ENCODE data around the gene LPIN1.

LPIN1 gene

GRCh38 chr2:11746807-11747459 is 501 bp downstream of the LPIN1 start:
- Mint-ChIP-seq H3K9me3 (no peaks in the 10 kb centered on the region), H3K4me1 (peaks cover 87% of the 10 kb centered on the region), H3K27ac (peak overlapping the region; percentile 93), H3K36me3 (peaks cover 14% of the 10 kb centered on the region), H3K4me3 (peak overlapping the region; percentile 93)
- DNase-seq (ENCODE audit: low spot score in 2 of 2), result peak in 1 of 2 donors; percentile 63
- ATAC-seq, result peak; percentile 52

GRCh38 chr2:11748018-11748860 is 1.8 kb downstream of the LPIN1 start:
- peak overlapping the region; percentile 93 for H3K27ac Mint-ChIP-seq
- peaks cover 86% of the 10 kb centered on the region for H3K4me1 Mint-ChIP-seq
- H3K36me3 Mint-ChIP-seq, result peaks cover 14% of the 10 kb centered on the region
- no peaks in the 10 kb centered on the region for H3K9me3 Mint-ChIP-seq
- peak overlapping the region; percentile 93 for H3K4me3 Mint-ChIP-seq
- DNase-seq (ENCODE audit: low spot score in 2 of 2) (no peak), ATAC-seq (no peak)

GRCh38 chr2:11748861-11749645 is 2.6 kb downstream of the LPIN1 start:
- peak overlapping the region; percentile 93 for H3K27ac Mint-ChIP-seq
- H3K36me3 Mint-ChIP-seq, result peaks cover 14% of the 10 kb centered on the region
- H3K9me3 Mint-ChIP-seq, result no peaks in the 10 kb centered on the region
- ATAC-seq, result no peak
- H3K4me3 Mint-ChIP-seq, result peak overlapping the region; percentile 93
- DNase-seq (ENCODE audit: low spot score in 2 of 2), result no peak
- H3K4me1 Mint-ChIP-seq, result peaks cover 86% of the 10 kb centered on the region

GRCh38 chr2:11749646-11750349 is 3.4 kb downstream of the LPIN1 start:
- Mint-ChIP-seq H3K9me3 (no peaks in the 10 kb centered on the region), H3K27ac (peak overlapping the region; percentile 93), H3K36me3 (peaks cover 14% of the 10 kb centered on the region), H3K4me3 (peak overlapping the region; percentile 93), H3K4me1 (peaks cover 86% of the 10 kb centered on the region)
- DNase-seq (ENCODE audit: low spot score in 2 of 2), result peak in 1 of 2 donors; percentile 57
- no peak for ATAC-seq

GRCh38 chr2:11750422-11750821 is 4.0 kb downstream of the LPIN1 start:
- peak overlapping the region; percentile 93 for H3K27ac Mint-ChIP-seq
- peak overlapping the region; percentile 93 for H3K4me3 Mint-ChIP-seq
- H3K4me1 Mint-ChIP-seq, result peaks cover 86% of the 10 kb centered on the region
- H3K9me3 Mint-ChIP-seq, result no peaks in the 10 kb centered on the region
- peaks cover 9% of the 10 kb centered on the region for H3K36me3 Mint-ChIP-seq
- peak in 1 of 2 donors; percentile 68 for DNase-seq (ENCODE audit: low spot score in 2 of 2)
- ATAC-seq, result peak; percentile 66

GRCh38 chr2:11750917-11751316 is 4.5 kb downstream of the LPIN1 start:
- Mint-ChIP-seq H3K36me3 (peaks cover 9% of the 10 kb centered on the region), H3K4me3 (peak overlapping the region; percentile 93), H3K9me3 (no peaks in the 10 kb centered on the region), H3K4me1 (peaks cover 86% of the 10 kb centered on the region), H3K27ac (peak overlapping the region; percentile 93)
- ATAC-seq (peak; percentile 42), DNase-seq (ENCODE audit: low spot score in 2 of 2) (no peak)

- DNase-seq (ENCODE audit: low spot score in 2 of 2) (no peak), ATAC-seq (no peak)
- no peaks in the 10 kb centered on the region for H3K36me3 Mint-ChIP-seq
- peak overlapping the region; percentile 76 for H3K4me3 Mint-ChIP-seq
- no peaks in the 10 kb centered on the region for H3K9me3 Mint-ChIP-seq
- peak overlapping the region; percentile 93 for H3K27ac Mint-ChIP-seq
- peaks cover 87% of the 10 kb centered on the region for H3K4me1 Mint-ChIP-seq
These were observed 6.5 kb downstream of the LPIN1 start for GRCh38 chr2:11752906-11753305.

GRCh38 chr2:11753452-11753885 is 7.0 kb downstream of the LPIN1 start:
- peak; percentile 50 for ATAC-seq
- no peak for DNase-seq (ENCODE audit: low spot score in 2 of 2)
- Mint-ChIP-seq H3K9me3 (no peaks in the 10 kb centered on the region), H3K4me3 (peak overlapping the region; percentile 76), H3K27ac (peak overlapping the region; percentile 93), H3K4me1 (peaks cover 87% of the 10 kb centered on the region), H3K36me3 (no peaks in the 10 kb centered on the region)

GRCh38 chr2:11753886-11754699 is 7.7 kb downstream of the LPIN1 start:
- H3K9me3 Mint-ChIP-seq, result no peaks in the 10 kb centered on the region
- H3K36me3 Mint-ChIP-seq, result peaks cover 4% of the 10 kb centered on the region
- peak overlapping the region; percentile 93 for H3K27ac Mint-ChIP-seq
- peaks cover 87% of the 10 kb centered on the region for H3K4me1 Mint-ChIP-seq
- DNase-seq (ENCODE audit: low spot score in 2 of 2) (peak; percentile 50 to 82), ATAC-seq (peak; percentile 86)
- H3K4me3 Mint-ChIP-seq, result peak overlapping the region; percentile 76

GRCh38 chr2:11754700-11755015 is 8.2 kb downstream of the LPIN1 start:
- DNase-seq (ENCODE audit: low spot score in 2 of 2) (no peak), ATAC-seq (peak; percentile 0)
- H3K36me3 Mint-ChIP-seq, result peaks cover 6% of the 10 kb centered on the region
- peak overlapping the region; percentile 76 for H3K4me3 Mint-ChIP-seq
- peak overlapping the region; percentile 93 for H3K27ac Mint-ChIP-seq
- no peaks in the 10 kb centered on the region for H3K9me3 Mint-ChIP-seq
- H3K4me1 Mint-ChIP-seq, result peaks cover 83% of the 10 kb centered on the region

GRCh38 chr2:11757101-11757500 is 10.7 kb downstream of the LPIN1 start:
- no peak for DNase-seq (ENCODE audit: low spot score in 2 of 2)
- H3K27ac Mint-ChIP-seq, result peak overlapping the region; percentile 94
- no peaks in the 10 kb centered on the region for H3K9me3 Mint-ChIP-seq

GRCh38 chr2:11758187-11758586 is 11.8 kb downstream of the LPIN1 start:
- peak overlapping the region; percentile 94 for H3K27ac Mint-ChIP-seq
- no peaks in the 10 kb centered on the region for H3K9me3 Mint-ChIP-seq
- H3K36me3 Mint-ChIP-seq, result peaks cover 17% of the 10 kb centered on the region
- ATAC-seq (no peak), DNase-seq (ENCODE audit: low spot score in 2 of 2) (no peak)
- peak overlapping the region; percentile 40 for H3K4me3 Mint-ChIP-seq
- H3K4me1 Mint-ChIP-seq, result peaks cover 87% of the 10 kb centered on the region

More at GRCh38 chr2:11757101-11757500, 10.7 kb downstream of the LPIN1 start:
- peaks cover 82% of the 10 kb centered on the region for H3K4me1 Mint-ChIP-seq
- peaks cover 12% of the 10 kb centered on the region for H3K36me3 Mint-ChIP-seq
- H3K4me3 Mint-ChIP-seq, result peak overlapping the region; percentile 40
- no peak for ATAC-seq

GRCh38 chr2:11758647-11759046 is 12.2 kb downstream of the LPIN1 start:
- ATAC-seq (no peak), DNase-seq (ENCODE audit: low spot score in 2 of 2) (no peak)
- H3K4me3 Mint-ChIP-seq, result no peak overlapping the region
- H3K27ac Mint-ChIP-seq, result peak overlapping the region; percentile 94
- H3K9me3 Mint-ChIP-seq, result no peaks in the 10 kb centered on the region
- peaks cover 87% of the 10 kb centered on the region for H3K4me1 Mint-ChIP-seq
- peaks cover 21% of the 10 kb centered on the region for H3K36me3 Mint-ChIP-seq
